ENCODE data around the gene ZNF763. TPM values are rescaled to one million over a fixed set of nuclear protein-coding genes. Genes with fewer than 3 reads are reported as not detected.
"Not testable (repeated sequence)": the region's sequence is repeated elsewhere in the genome, so short reads cannot be mapped to it uniquely, and the experiment has no call there.

ZNF763 gene
- total RNA-seq, 1 donor from 2014 or later = 1.1 TPM

DNA sequence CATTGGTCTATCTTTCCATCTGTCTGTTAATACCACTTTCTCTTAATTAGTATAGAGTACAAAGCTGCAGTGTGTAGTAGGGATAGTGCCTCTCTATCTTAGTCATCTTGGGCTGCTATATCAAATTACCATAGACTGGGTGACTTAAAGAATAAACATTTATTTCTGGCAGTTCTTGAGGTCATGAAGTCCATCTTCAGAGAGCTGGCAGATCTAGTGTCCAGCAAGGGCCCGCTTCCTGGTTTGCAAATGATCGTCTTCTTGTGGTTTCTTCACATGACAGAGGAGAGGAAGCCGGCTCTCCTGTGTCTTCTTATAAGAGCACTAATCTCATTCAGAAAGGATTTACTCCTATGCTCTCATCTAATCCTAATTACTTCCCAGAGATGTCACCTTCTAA is 33.8 kb upstream of the ZNF763 start:
- no peak for DNase-seq (ENCODE audit: low spot score)
- Mint-ChIP-seq H3K4me3 (ENCODE audit: unreplicated experiment) (no peak overlapping the region), H3K9me3 (ENCODE audit: low read depth) (peaks cover 16% of the 10 kb centered on the region), H3K27ac (ENCODE audit: unreplicated experiment) (peak overlapping the region; percentile 79), H3K27me3 (ENCODE audit: low read depth) (no peaks in the 10 kb centered on the region), H3K36me3 (ENCODE audit: low read depth) (peaks cover 10% of the 10 kb centered on the region), H3K4me1 (ENCODE audit: low read depth) (peaks cover 14% of the 10 kb centered on the region)
- TF ChIP-seq, protein P1, sequence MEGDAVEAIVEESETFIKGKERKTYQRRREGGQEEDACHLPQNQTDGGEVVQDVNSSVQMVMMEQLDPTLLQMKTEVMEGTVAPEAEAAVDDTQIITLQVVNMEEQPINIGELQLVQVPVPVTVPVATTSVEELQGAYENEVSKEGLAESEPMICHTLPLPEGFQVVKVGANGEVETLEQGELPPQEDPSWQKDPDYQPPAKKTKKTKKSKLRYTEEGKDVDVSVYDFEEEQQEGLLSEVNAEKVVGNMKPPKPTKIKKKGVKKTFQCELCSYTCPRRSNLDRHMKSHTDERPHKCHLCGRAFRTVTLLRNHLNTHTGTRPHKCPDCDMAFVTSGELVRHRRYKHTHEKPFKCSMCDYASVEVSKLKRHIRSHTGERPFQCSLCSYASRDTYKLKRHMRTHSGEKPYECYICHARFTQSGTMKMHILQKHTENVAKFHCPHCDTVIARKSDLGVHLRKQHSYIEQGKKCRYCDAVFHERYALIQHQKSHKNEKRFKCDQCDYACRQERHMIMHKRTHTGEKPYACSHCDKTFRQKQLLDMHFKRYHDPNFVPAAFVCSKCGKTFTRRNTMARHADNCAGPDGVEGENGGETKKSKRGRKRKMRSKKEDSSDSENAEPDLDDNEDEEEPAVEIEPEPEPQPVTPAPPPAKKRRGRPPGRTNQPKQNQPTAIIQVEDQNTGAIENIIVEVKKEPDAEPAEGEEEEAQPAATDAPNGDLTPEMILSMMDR (IDR thresholded peaks at IDR 0.05) = no peak

DNA sequence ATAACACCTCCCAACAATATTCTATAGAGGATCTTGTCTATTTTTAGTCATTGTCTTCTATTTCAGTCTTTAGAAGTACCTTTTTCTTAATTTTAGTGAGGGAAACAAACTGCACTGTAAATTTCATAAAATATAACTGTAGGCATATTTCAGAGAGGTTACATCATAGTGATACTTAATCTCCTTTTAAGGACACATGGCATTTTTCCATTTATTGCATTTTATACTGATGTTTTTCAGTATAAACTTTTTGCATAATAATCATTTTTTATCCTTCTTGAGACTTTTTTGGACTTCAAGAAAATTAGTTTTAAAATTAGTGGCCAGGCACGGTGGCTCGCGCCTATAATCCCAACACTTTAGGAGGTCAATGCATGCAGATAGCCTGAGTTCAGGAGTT is 33.3 kb upstream of the ZNF763 start:
- Mint-ChIP-seq H3K27me3 (ENCODE audit: low read depth) (no peaks in the 10 kb centered on the region), H3K27ac (ENCODE audit: unreplicated experiment) (peak overlapping the region; percentile 79), H3K9me3 (ENCODE audit: low read depth) (peaks cover 20% of the 10 kb centered on the region), H3K4me1 (ENCODE audit: low read depth) (peaks cover 11% of the 10 kb centered on the region), H3K4me3 (ENCODE audit: unreplicated experiment) (no peak overlapping the region), H3K36me3 (ENCODE audit: low read depth) (peaks cover 14% of the 10 kb centered on the region)
- TF ChIP-seq, protein P1 (IDR thresholded peaks at IDR 0.05) = no peak
- no peak for DNase-seq (ENCODE audit: low spot score)

DNA sequence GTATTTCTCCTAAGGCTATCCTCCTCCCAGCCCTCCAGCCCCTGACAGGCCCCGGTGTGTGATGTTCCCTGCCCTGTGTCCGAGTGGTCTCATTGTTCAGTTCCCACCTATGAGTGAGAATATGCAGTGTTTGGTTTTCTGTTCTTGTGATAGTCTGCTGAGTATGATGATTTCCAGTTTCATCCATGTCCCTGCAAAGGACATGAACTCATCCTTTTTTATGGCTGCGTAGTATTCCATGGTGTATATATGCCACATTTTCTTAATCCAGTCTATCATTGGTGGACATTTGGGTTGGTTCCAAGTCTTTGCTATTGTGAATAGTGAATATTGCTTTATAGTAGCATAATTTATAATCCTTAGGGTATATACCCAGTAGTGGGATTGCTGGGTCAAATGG is 29.0 kb upstream of the ZNF763 start:
- DNase-seq (ENCODE audit: low spot score); H3K27me3 Mint-ChIP-seq (ENCODE audit: low read depth); H3K27ac Mint-ChIP-seq (ENCODE audit: unreplicated experiment); H3K4me1 Mint-ChIP-seq (ENCODE audit: low read depth); H3K4me3 Mint-ChIP-seq (ENCODE audit: unreplicated experiment): not testable (repeated sequence)
- peaks cover 33% of the 10 kb centered on the region for H3K9me3 Mint-ChIP-seq (ENCODE audit: low read depth)
- peaks cover 33% of the 10 kb centered on the region for H3K36me3 Mint-ChIP-seq (ENCODE audit: low read depth)

DNA sequence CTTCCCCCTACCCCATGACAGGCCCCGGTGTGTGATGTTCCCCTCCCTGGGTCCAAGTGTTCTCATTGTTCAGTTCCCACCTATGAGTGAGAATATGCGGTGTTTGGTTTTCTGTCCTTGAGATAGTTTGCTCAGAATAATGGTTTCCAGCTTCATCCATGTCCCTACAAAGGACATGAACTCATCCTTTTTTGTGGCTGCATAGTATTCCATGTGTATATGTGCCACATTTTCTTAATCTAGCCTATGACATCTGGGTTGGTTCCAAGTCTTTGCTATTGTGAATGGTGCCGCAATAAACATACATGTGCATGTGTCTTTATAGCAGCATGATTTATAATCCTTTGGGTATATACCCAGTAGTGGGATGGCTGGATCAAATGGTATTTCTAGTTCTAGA is 26.5 kb upstream of the ZNF763 start:
- H3K4me1 Mint-ChIP-seq (ENCODE audit: low read depth); DNase-seq (ENCODE audit: low spot score); H3K27me3 Mint-ChIP-seq (ENCODE audit: low read depth); H3K27ac Mint-ChIP-seq (ENCODE audit: unreplicated experiment); H3K4me3 Mint-ChIP-seq (ENCODE audit: unreplicated experiment): not testable (repeated sequence)
- Mint-ChIP-seq H3K36me3 (ENCODE audit: low read depth) (peaks cover 48% of the 10 kb centered on the region), H3K9me3 (ENCODE audit: low read depth) (peaks cover 44% of the 10 kb centered on the region)

DNA sequence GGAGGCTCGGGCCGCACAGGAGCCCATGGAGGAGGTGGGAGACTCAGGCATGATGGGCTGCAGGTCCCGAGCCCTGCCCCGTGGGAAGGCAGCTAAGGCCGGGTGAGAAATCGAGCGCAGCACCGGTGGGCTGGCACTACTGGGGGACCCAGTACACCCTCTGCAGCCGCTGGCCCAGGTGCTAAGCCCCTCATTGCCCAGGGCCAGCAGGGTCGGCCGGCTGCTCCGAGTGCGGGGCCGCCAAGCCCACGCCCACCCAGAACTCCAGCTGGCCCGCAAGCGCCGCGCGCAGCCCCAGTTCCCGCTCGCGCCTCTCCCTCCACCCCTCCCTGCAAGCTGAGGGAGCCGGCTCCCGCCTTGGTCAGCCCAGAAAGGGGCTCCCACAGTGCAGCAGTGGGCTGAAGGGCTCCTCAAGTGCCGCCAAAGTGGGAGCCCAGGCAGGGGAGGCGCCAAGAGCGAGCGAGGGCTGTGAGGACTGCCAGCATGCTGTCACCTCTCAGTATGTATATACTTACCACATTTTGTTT is 23.4 kb upstream of the ZNF763 start:
- Mint-ChIP-seq H3K9me3 (ENCODE audit: low read depth) (peaks cover 56% of the 10 kb centered on the region), H3K36me3 (ENCODE audit: low read depth) (peaks cover 59% of the 10 kb centered on the region)
- not testable (repeated sequence) for DNase-seq (ENCODE audit: low spot score); H3K27ac Mint-ChIP-seq (ENCODE audit: unreplicated experiment); H3K27me3 Mint-ChIP-seq (ENCODE audit: low read depth); H3K4me1 Mint-ChIP-seq (ENCODE audit: low read depth); H3K4me3 Mint-ChIP-seq (ENCODE audit: unreplicated experiment)

DNA sequence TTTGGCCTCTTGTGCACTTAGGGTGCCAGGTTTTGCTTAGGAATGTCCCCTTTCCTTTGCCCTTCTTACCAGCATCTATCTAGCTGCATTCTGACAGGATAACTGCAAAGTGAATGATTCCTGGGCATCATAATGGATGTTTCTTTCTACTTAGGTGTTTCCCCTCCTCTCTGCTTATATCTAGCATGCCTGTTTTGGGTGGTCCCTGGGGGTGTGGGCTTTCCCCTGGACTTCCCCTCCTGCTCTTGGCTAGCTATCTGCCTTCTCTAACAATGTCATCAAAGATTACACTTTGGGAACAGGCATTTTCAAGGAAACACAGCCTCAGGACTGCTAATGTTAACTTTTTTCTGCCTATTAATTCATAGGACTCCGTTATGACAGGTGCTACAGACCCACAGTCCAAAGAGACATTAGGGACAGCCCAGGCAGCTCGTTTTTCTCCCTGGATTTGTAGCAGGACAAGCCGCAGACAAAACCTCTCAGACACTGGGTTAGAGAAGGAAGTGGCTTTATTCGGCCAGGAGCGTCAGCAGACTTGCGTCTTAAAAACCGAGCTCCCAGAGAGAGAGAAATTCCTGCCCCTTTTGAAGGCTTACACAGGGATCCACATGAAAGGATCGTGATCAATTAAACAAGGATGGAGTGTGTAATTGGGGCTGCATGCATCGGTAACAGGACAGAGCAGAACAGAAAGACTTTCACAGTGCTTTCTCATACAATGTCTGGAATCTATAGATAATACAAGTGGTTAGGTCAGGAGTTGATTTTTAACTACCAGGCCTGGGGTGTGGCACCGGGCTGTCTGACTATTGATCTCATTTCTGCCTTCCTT is 22.6 kb upstream of the ZNF763 start:
- Mint-ChIP-seq H3K27me3 (ENCODE audit: low read depth) (no peaks in the 10 kb centered on the region), H3K4me1 (ENCODE audit: low read depth) (no peaks in the 10 kb centered on the region), H3K36me3 (ENCODE audit: low read depth) (peaks cover 60% of the 10 kb centered on the region), H3K27ac (ENCODE audit: unreplicated experiment) (no peak overlapping the region), H3K4me3 (ENCODE audit: unreplicated experiment) (no peak overlapping the region), H3K9me3 (ENCODE audit: low read depth) (peaks cover 57% of the 10 kb centered on the region)
- no peak for DNase-seq (ENCODE audit: low spot score)
- TF ChIP-seq, protein P1 (IDR thresholded peaks at IDR 0.05) = no peak

DNA sequence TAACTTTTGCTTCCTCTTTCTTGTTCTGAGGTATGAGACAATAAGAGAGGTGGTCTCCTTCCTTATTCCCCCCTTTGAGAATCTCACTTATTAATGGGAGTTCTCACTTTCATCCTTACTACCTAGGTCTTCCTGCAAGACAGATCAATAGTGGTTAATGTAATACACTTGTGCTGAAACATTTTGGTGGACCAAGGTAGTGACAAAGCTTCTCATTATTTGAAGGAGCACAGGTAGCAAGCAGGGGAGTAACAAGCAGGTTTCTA is 22.1 kb upstream of the ZNF763 start:
- no peaks in the 10 kb centered on the region for H3K27me3 Mint-ChIP-seq (ENCODE audit: low read depth)
- H3K4me1 Mint-ChIP-seq (ENCODE audit: low read depth) = no peaks in the 10 kb centered on the region
- H3K4me3 Mint-ChIP-seq (ENCODE audit: unreplicated experiment) = no peak overlapping the region
- H3K27ac Mint-ChIP-seq (ENCODE audit: unreplicated experiment) = no peak overlapping the region
- TF ChIP-seq, protein P1 (IDR thresholded peaks at IDR 0.05) = no peak
- H3K36me3 Mint-ChIP-seq (ENCODE audit: low read depth) = peaks cover 63% of the 10 kb centered on the region
- peaks cover 63% of the 10 kb centered on the region for H3K9me3 Mint-ChIP-seq (ENCODE audit: low read depth)
- DNase-seq (ENCODE audit: low spot score) = no peak

All from chondrocyte (in vitro differentiated cells).